ENCODE data around the gene TEX12.

- TF ChIP-seq POLR2A (IDR thresholded peaks at IDR 0.05) (no peak), CTCF (IDR thresholded peaks at IDR 0.05) (no peak)
These were observed 54.2 kb downstream of the TEX12 start for GRCh38 chr11:112221274-112221835.
